Caki2 (cell line): Measurements from ENCODE around the gene MFSD6L. TPM values are rescaled to one million over a fixed set of nuclear protein-coding genes. Genes with fewer than 3 reads are reported as not detected.
"Not testable (repeated sequence)": the region's sequence is repeated elsewhere in the genome, so short reads cannot be mapped to it uniquely, and the experiment has no call there.

Experiments used
- DNase-seq: peaks from one replicate; pipeline ENCODE4 v3.0.0-alpha.2; 2015; ENCODE audit warnings: low read depth
- in situ Hi-C: cut with HindIII; loops from 2 replicates; pipeline ENCODE4 v1.10.0; 2016; ENCODE audit warnings: low sequenced_read_pairs, low pct_unique_long_range_greater_than_20kb, mixed read lengths
- total RNA-seq: library from RNA; depleted of rRNA; stranded (reverse); fragments of >200 nt; shearing (Covaris generic); gene quantifications from 2 replicates; pipeline ENCODE4 v1.2.3, GENCODE V29; 2014; ENCODE audit warnings: low replicate concordance

The MFSD6L gene
- total RNA-seq, 1 experiment from 2014 or later = not detected

DNA sequence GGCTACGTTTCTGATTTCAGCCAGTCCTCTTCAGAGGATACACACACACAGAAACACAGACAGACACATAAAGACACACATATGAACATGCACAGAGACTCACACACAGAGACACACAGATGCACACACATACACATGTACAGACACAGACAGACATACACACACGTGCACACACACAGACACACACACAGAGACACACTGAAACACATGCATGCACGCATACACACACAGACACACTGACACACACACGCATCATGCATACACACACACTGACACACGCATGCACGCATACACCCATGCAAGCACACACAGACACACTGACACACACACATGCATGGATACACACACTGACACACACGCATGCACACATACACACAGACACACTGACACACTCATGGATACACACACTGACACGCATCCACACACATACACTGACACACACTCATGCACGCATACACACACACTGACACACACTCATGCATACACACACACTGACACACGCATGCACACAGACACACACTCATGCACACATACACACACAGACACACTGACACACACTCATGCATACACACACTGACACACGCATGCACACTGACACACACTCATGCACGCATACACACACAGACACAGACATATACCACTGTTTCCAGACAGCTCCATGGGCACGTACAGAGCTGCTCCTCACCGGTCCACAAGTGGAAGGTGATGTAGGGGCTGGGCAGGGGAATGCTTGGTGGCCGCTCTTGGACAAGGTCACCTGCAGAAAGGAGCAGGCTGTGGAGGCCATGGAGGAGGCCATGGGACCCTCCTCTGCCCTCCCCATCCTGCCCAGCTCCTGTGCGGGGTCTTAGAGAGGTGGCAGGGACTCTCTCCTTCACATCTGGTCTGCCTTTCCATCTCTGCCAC, 30.1 kb upstream of the MFSD6L start:
- in situ Hi-C loops = no loop called here
- no peak for DNase-seq

DNA sequence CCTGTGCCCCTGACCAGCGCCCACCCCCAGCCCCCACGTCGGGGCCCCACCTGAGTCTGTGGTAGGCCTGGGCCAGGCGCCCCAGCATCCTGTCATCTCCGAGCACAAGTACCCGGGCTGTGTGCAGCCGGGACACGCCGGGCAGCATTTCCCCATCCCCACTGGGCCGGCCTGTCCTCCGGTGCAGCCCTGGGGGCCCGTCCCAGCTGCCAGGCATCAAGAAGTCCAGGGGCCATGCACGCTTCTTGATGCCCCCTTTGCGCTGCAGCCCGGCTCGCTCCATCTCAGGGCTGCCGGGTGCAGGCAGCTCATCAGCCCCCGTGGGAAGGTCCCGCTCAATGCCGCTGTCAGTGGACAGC, 29.3 kb upstream of the MFSD6L start:
- DNase-seq = no peak
- in situ Hi-C loops = no loop called here

DNA sequence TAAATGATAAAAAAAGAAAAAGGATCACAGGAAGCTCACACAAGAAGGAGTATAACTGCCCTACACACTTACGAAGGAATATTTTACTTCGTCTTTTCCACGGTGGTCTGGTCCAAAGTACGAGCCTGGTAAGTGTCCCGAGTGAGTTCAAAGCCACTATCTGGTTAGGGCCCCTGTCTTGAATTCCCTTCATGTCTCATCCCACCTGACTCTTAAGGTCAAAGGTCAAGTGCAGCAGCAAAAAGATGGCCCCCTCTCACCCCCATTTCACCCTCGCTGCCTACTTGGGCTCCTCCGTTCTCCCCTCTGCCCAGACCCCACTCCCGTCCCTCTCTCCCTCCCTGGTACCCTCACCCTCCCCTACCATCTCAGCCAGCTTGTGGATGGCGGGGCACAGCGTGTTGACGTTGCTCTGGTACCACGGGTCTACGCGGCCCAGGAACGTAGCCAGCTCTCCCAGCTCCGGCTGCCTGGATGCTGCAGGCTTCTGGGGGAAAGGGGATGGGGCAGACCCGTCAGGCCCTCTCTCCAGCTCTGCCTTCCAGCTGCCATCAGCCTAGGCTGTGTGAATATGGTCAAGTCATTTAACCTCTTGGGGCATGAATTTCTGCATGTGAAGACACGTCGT, 27.8 kb upstream of the MFSD6L start:
- in situ Hi-C loops = no loop called here
- DNase-seq = no peak

DNA sequence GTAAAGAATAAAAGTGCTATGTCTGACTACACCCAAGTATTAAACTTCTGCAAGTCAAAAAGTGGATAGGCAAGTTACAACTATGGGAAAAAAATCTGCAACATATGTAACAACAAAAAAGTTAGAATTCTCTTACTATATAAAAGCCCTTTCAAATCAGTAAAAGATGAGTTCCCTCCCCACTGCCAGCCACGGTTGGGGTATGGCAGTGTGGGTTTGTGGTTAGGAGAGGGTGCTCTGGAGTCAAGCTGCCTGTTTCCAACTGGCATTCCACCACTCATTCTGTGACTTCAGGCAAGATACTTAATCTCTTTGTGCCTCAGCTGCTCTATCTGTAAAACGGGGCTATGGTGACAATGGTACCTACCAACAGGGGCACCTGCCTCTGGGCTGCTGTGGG, 26.6 kb upstream of the MFSD6L start:
- no peak for DNase-seq
- in situ Hi-C loops = no loop called here

DNA sequence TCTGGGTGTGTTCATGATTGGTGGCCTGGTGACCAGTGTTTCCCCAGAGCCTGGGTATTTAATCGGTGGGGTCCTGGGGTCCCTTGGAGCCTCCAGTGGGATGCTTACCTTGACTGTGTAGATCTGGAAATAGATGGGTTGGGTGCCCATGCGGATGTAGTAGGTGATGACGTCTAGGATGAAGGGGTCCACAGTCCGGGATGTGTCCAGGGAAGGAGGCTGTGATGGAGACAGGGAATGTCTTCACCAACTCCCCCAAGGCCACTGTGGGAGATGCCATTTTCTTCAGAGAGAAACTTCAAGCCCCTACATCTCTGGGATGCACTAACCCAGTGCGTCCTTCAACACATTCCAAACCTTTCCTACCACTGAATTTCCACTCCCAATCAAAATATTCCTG, 24.1 kb upstream of the MFSD6L start:
- in situ Hi-C loops = no loop called here
- DNase-seq = no peak

DNA sequence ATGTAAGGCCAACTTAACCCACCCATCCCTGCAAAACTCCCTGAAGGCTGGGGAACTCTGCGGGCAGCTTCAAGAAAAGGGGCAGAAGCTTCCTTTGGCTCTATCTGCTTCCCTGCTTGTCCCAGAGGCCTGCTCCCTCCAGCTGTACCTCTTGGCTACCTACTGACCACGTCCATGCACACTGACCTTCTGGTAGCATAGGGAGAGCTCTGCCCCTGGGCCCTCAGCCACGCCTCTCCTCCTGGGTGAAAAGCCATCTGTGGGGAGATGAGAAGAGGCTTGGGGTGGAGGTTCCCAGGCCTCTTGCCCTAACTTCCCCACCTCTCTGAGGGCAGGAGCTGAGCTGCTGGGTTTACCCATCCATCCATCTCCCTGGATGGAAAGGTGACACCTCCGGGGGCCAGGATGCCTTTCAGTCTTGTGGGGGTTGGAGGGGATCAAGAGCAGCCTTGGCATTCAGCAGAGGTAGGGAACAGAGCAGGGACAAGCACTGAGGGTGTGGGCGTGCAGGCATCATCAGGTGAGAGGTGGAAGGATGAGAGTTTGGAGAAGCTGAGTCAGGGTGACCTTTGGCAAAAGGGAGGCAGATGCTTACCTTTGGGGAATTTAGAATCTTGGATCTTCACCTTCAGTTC, 23.4 kb upstream of the MFSD6L start:
- no peak for DNase-seq
- in situ Hi-C loops = no loop called here

DNA sequence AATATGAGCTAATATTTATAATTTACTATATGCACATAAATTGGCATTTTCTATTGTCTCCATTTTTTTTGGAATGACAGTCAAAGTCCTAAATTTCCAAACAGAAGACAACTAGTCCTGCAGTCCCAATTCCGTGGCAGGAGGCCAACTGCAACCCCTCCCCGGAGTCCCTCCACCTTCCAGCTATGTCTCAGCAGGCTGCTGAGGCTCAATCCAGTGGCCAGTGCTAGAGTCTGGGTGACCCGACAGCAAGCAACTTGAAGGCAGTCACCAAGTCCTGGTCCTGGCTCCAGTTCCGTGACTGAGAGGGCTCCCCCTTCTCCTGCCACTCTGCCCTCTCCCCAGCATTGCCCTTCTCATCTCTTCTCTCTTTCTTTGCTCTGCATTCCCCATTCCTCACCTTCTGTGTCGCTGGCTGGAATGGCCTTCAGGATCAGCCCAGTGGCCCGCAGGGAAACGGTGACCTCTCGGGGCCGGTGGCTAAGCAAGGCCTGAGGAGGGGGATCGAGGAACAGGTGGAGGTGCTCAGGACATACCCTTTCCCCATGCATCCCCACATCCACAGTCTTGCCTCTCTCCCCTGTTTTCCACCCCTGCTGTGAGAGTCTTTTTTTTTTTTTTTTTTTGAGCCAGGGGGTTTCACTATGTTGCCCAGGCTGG, 22.4 kb upstream of the MFSD6L start:
- in situ Hi-C loops = no loop called here
- no peak for DNase-seq

DNA sequence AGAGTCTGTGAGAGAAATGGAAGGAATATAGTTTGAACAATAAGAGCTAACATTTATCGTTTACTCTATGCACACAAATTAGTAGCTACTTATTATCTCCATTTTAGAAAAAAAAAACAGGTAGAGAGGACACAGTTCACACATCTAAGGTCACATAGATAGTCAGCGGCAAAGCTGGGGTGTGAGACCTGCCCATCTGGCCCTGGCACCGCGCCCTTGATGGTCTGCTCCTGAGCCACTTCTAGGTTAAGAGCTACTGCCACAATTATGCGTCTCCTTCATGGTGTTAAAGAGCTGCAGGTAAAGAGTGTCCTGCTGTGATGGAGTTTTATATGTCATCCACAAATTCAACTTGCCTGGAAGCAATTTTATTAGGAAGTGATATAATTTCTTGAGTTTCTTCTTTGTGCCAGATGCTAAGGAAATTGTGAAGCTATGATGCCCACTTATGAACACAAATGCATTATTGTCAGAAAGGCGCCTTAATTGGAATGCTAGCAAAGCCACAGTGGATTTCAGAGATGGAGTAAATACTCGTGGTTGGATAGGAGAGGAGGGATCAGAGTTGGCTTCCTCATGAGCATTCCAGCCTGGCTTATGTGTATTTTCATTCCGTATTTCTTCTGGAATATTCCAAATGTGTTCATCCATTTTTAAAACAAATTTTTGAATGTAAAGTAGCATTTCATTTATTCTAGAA, 21.3 kb upstream of the MFSD6L start:
- DNase-seq = no peak
- in situ Hi-C loops = no loop called here

DNA sequence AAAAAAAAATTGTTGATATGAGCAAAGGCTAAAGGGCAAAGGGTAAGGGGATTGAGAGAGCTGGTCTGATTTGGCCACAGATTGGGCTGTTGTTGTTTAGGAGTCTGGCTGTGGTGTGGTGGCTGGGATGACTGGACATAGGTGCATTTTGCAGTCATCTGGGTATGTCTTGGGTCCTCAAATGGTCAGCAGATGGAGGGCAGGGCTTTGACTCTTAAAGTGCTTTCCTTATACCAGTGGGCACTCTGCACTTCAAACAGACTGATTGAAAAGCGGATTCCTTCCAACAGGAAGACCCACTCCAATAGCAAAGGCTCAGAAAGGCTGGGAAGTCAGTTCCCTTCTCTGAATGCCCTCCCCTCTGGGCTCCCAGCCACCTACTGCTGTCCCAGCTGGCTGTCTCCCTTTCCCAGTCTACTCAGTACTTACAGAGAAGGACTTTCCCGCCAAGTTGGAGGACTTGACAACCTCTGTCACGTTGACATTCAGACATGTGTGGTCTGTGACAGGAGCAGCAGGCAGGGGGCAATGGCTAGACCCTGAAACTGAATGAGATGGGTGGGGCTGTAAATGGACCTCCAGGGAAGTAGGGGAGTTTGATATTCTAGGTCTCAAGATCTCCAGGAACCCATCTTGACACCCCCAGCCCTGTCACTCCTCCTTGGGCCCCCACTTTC, 19.6 kb upstream of the MFSD6L start:
- no peak for DNase-seq
- in situ Hi-C loops = no loop called here

DNA sequence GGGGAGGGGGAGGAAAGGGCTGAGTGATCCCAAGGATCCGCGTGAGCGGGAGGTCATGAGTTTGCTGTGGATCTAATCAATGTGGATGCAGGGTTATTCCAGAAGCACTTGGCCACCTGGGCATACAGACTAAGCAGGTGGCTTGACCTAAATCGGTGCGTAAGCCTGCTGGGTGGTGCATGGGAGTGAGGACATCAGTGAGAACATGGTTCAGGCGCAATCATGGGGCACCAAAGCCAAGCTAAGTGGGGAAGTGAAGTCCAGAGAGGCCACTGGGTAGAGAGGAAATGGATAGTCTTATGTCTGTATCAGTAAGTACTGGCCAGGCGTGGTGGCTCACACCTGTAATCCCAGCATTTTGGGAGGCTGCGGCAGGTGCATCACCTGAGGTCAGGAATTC, 18.9 kb upstream of the MFSD6L start:
- DNase-seq = no peak
- in situ Hi-C loops = no loop called here

DNA sequence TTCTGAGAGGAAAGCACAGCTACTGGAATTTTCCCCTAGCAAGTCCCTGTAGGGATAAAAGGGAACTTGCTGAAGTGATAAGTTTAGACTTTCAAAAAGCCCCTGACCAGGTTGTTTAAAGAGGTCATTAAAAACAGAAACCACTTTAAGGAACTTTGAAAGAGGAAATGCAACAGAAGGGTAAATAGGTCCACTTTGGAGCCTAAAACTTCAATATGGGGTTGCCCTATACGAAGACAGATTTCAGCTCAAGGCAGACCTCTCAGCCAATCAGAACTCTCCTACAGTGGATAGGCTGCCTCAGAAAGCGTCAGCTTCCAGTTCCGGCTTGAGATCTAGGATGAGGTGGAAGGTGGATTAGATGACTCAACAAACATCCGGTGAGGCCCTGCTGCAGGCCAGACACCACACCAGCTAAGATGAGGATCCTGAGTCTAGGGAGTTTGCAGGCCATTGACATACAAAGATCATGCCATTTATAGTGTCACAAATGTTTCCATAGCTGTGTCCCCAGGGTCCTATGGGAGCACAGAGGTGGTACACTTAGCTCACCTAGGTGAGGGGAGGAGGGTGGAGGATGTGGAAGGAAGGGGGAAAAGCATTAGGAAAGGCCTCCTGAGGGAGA, 7.9 kb upstream of the MFSD6L start:
- in situ Hi-C loops = no loop called here

DNA sequence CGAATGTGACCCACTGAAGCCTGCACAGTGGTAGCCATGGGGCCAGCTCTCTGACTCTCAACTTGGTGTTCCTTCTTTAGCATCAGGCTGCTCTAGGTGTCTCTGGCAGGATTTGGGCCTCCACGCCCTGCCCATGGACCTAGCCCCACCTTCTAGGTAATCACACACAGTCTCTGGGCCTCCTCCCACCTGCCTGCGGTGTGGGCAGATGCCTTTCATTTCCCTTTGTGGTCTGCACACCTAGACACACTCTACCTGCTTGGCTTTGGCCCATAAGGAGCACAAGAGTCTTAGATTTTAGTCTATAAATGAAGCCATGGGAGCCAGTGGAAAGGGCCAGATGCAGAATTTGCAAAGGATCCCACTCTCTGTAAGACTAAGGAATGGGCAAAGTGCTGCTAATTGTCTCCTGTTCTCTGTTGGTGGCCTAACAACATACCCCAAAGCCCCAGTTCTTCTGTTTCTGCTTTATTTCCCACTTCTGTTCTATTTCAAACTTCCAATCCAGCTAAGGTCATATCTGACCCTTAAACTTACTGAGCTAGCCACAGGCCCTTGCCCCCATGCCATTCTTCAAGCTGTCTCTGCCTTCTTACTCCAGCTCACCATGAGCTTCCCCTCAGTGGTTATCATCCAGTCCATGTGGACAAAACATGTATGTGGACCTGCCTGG, 7.2 kb upstream of the MFSD6L start:
- DNase-seq = no peak

More for the DNA sequence above, 7.9 kb upstream of the MFSD6L start:
- DNase-seq = no peak

DNA sequence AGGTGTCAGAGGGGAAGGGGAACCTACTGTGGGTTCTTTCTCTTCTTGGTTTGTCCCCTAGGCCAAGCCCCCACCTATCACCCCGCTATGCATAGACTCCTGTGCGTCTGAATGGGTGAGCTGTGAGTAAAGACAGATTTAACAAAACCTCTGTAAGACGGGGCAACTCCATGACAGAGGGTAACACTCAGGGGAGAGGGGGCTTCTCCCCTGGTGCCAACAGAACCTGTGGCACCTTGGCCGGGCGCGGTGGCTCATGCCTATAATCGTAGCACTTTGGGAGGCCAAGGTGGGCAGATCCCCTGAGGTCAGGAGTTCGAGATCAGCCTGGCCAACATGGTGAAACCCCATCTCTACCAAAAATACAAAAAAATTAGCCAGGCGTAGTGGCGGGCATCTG, 6.2 kb upstream of the MFSD6L start:
- in situ Hi-C loops, DNase-seq: not testable (repeated sequence)

More for the DNA sequence above, 7.2 kb upstream of the MFSD6L start:
- in situ Hi-C loops = no loop called here

DNA sequence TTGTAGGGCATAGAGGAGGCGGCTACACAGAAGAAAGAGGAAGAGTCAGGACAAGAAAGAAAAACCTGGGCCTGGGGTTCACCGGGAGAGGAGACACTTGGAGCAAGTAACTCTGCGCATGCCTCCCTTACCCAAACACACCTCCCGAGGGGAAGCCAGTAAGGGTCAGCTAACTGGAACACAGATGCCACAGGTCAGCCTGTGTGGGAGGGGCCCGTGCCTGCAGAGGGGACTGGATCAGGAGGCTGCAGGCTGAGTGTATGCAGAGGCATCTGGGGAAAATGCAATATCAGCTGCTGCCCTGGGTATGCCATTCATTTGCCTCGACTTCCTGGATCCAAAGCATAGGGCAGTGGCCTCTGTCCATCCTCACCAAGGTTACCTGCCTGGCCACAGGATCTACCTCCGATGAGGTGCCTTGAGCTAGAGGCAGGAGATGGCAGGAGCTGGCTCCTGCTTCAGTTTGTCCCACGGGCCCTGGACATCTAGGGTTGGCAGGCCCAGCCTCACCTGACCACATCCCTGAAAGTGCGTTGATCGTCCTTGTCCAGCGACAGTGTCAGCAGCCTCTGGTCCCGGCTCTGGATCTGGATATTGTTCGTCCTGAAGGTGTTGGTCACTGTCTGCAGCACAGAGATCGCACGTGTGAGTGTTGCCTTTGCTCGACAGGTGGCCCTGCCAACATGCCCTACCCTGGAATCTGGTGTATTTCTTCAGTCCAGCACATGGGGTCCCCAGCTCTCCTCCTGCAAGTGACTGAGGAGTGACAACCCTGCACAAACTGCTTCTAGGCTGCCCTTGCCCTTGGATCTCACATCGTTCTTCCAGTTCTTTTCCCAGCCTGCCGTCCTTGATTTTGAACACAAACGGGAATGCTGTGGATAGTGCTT, 4.6 kb upstream of the MFSD6L start:
- in situ Hi-C loops = no loop called here
- no peak for DNase-seq

DNA sequence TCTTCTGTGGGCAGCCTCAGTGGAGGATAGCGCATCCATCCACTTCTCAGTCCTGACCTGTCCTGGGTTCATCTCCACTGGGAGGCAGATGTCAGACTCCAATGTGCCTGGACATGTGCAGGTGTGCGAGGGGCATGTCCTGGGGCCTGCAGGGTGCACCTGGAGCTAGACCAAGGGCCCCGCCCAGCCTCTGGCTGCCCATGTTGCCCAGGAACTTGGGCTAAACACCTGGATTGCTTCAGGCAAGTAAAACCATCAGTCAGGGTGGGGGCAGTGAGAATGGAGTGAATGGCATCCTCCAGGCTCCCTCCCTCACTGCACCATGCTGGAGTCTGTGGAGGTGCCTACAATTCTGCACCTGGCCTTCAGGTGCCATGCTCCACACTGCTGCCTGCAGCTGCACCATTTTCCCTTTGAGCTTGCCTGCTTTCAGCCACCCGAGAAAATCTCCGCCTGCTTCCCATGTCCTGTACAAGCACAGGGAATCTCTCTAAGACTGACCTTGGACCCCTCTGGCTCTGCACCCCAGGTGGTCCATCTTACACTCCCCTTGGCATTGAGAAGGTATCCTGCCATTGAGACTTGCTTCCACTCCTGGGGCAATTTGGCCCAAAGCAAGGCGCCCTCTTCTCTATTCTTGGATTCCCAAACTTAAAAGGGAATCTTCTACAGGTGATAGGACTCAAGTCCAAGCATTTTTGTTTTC, 2.1 kb upstream of the MFSD6L start:
- in situ Hi-C loops = no loop called here

More for the DNA sequence above, 2.1 kb upstream of the MFSD6L start:
- no peak for DNase-seq
